Measurements from ENCODE around the gene SENP1. TPM values are rescaled to one million over a fixed set of nuclear protein-coding genes. Genes with fewer than 3 reads are reported as not detected.
A peak's percentile ranks its signal among the peaks of the same experiment; 100 is the strongest.

SENP1 gene
- total and polyA plus RNA-seq, 2 of the 13 experiments (the other 11 are each of a cell fraction or from before 2014, with no cell fraction given), result 14.0 to 20.2 TPM

GRCh38 chr12:48122065-48122834 lies 16.4 kb upstream of the SENP1 start:
- ChIA-PET CTCF (ENCODE audit: low intra/inter-chr PET ratio, low total read pairs) (no interaction called here), POLR2A (no interaction called here)
- H3K27ac ChIP-seq (ENCODE audit: extremely low read length, insufficient read depth, low read length), result no peak overlapping the region
- WGBS (ENCODE audit: low lambda C conversion rate), result 35% methylated on average over 2 of the region's 2 CpGs
- H3K4me2 ChIP-seq (ENCODE audit: low read depth, low read length), result peak overlapping the region; percentile 28; the same call in 1 of the 2 replicates
- in situ Hi-C loops (cut with HindIII; ENCODE audit: extremely low pct_ligation_motif_present, low pct_unique_long_range_greater_than_20kb), result no loop called here
- H3K9ac ChIP-seq (ENCODE audit: insufficient read depth, low read depth, low read length), result no peak overlapping the region
- no peak overlapping the region for H3K4me3 ChIP-seq (replicated peaks in 1 of 3; ENCODE audit: insufficient read depth in 1 of 3, low read depth in 2 of 3, low read length in 3 of 3)
- no peaks in the 10 kb centered on the region for H4K20me1 ChIP-seq (ENCODE audit: insufficient read depth, low read length)
- no peaks in the 10 kb centered on the region for H3K36me3 ChIP-seq (replicated peaks in 1 of 2; ENCODE audit: control insufficient read depth in 1 of 2, insufficient read depth in 2 of 2, low read length in 2 of 2)
- no peak overlapping the region for H2AFZ ChIP-seq (ENCODE audit: low read length)
- H3K79me2 ChIP-seq (ENCODE audit: insufficient read depth, low read length), result no peaks in the 10 kb centered on the region
- peaks cover 25% of the 10 kb centered on the region for H3K4me1 ChIP-seq (ENCODE audit: insufficient read depth, low read length)
- FAIRE-seq (no peak), DNase-seq (ENCODE audit: low spot score) (no peak), ATAC-seq (no peak)
- peaks cover 0 to 2% of the 10 kb centered on the region in 2 experiments; a peak in 1 of 5 replicates for H3K27me3 ChIP-seq (ENCODE audit: control insufficient read depth in 1 of 2, insufficient read depth in 2 of 2, low read length in 2 of 2)
- intact Hi-C loops (cut with micrococcal nuclease; ENCODE audit: unreplicated experiment), result no loop called here
- no peak for TF ChIP-seq FOXP4 (CRISPR knock-in tag; IDR thresholded peaks at IDR 0.05)
- H3K9me3 ChIP-seq (ENCODE audit: low read length), result no peaks in the 10 kb centered on the region
- BruUV-seq (replicated peaks), result no TSS peak

- DNase-seq (ENCODE audit: low spot score) (no peak), FAIRE-seq (no peak), ATAC-seq (no peak)
- no peaks in the 10 kb centered on the region for H3K36me3 ChIP-seq (replicated peaks in 1 of 2; ENCODE audit: control insufficient read depth in 1 of 2, insufficient read depth in 2 of 2, low read length in 2 of 2)
- ChIA-PET POLR2A (no interaction called here), CTCF (ENCODE audit: low intra/inter-chr PET ratio, low total read pairs) (no interaction called here)
- H3K4me1 ChIP-seq (ENCODE audit: insufficient read depth, low read length), result peaks cover 25% of the 10 kb centered on the region
- peaks cover 0 to 2% of the 10 kb centered on the region in 2 experiments; a peak in 1 of 5 replicates for H3K27me3 ChIP-seq (ENCODE audit: control insufficient read depth in 1 of 2, insufficient read depth in 2 of 2, low read length in 2 of 2)
- WGBS (ENCODE audit: low lambda C conversion rate), result 0% methylated on average over 1 of the region's 1 CpG
- no peaks in the 10 kb centered on the region for H4K20me1 ChIP-seq (ENCODE audit: insufficient read depth, low read length)
- BruUV-seq (replicated peaks), result no TSS peak
- intact Hi-C loops (cut with micrococcal nuclease; ENCODE audit: unreplicated experiment) (no loop called here), in situ Hi-C loops (cut with HindIII; ENCODE audit: extremely low pct_ligation_motif_present, low pct_unique_long_range_greater_than_20kb) (no loop called here)
- H3K4me3 ChIP-seq (replicated peaks in 1 of 3; ENCODE audit: insufficient read depth in 1 of 3, low read depth in 2 of 3, low read length in 3 of 3), result no peak overlapping the region
- H3K79me2 ChIP-seq (ENCODE audit: insufficient read depth, low read length), result no peaks in the 10 kb centered on the region
- H3K9ac ChIP-seq (ENCODE audit: insufficient read depth, low read depth, low read length), result no peak overlapping the region
- no peak overlapping the region for H2AFZ ChIP-seq (ENCODE audit: low read length)
- H3K9me3 ChIP-seq (ENCODE audit: low read length), result no peaks in the 10 kb centered on the region
- no peak overlapping the region for H3K27ac ChIP-seq (ENCODE audit: extremely low read length, insufficient read depth, low read length)
- no peak overlapping the region for H3K4me2 ChIP-seq (ENCODE audit: low read depth, low read length)
- TF ChIP-seq ZNF737 (CRISPR knock-in tag; IDR thresholded peaks at IDR 0.05; ENCODE audit: borderline replicate concordance) (no peak), AKNA (CRISPR knock-in tag; IDR thresholded peaks at IDR 0.05; ENCODE audit: borderline replicate concordance) (no peak), PAWR (CRISPR knock-in tag; IDR thresholded peaks at IDR 0.05; ENCODE audit: borderline replicate concordance) (no peak), ZNF577 (CRISPR knock-in tag; IDR thresholded peaks at IDR 0.05; ENCODE audit: borderline replicate concordance, low read depth) (no peak), ZBTB34 (CRISPR knock-in tag; IDR thresholded peaks at IDR 0.05) (no peak), ZBTB3 (CRISPR knock-in tag; IDR thresholded peaks at IDR 0.05; ENCODE audit: borderline replicate concordance, low read depth) (no peak), CCAR2 (optimal IDR thresholded peaks at IDR 0.05; ENCODE audit: low read depth, low read length) (no peak)
Observed at GRCh38 chr12:48121522-48121921, 15.6 kb upstream of the SENP1 start.

All from HepG2 (cell line).